Measurements from ENCODE around the gene TMEM119. TPM values are rescaled to one million over a fixed set of nuclear protein-coding genes. Genes with fewer than 3 reads are reported as not detected.
"Not testable (repeated sequence)": the region's sequence is repeated elsewhere in the genome, so short reads cannot be mapped to it uniquely, and the experiment has no call there.

The TMEM119 gene
- total RNA-seq, 1 experiment from 2014 or later, result not detected

GRCh38 chr12:108619369-108620160, 21.7 kb upstream of the TMEM119 start:
- no peak for DNase-seq (ENCODE audit: low read depth, low spot score)
- Histone ChIP-seq H3K4me1 (ENCODE audit: control insufficient read depth, insufficient read depth, low read length) (peaks cover 8% of the 10 kb centered on the region; the same call in 1 of the 2 replicates), H3K9me3 (ENCODE audit: control insufficient read depth, insufficient read depth, low read depth, low read length) (no peaks in the 10 kb centered on the region), H3K27me3 (ENCODE audit: control insufficient read depth, insufficient read depth, low read length) (no peaks in the 10 kb centered on the region), H3K4me3 (ENCODE audit: low read depth in 2 of 2, low read length in 2 of 2) (no peak overlapping the region), H3K27ac (ENCODE audit: low read length) (no peak overlapping the region), H3K36me3 (ENCODE audit: control insufficient read depth, insufficient read depth, low read length) (no peaks in the 10 kb centered on the region)
- ChIA-PET CTCF (interaction anchor here (0.6 to 0.7 kb wide), 3 partner anchors 9 to 232 kb away, joined by 3 to 9 read pairs (median 5); no protein-coding TSS in a partner anchor), POLR2A (no interaction called here)
- in situ Hi-C loops (cut with HindIII; ENCODE audit: low pct_unique_long_range_greater_than_20kb, low sequenced_read_pairs) (no loop called here), intact Hi-C loops (cut with micrococcal nuclease; ENCODE audit: unreplicated experiment) (no loop called here)
- no peak for ATAC-seq
- TF ChIP-seq, protein P1, sequence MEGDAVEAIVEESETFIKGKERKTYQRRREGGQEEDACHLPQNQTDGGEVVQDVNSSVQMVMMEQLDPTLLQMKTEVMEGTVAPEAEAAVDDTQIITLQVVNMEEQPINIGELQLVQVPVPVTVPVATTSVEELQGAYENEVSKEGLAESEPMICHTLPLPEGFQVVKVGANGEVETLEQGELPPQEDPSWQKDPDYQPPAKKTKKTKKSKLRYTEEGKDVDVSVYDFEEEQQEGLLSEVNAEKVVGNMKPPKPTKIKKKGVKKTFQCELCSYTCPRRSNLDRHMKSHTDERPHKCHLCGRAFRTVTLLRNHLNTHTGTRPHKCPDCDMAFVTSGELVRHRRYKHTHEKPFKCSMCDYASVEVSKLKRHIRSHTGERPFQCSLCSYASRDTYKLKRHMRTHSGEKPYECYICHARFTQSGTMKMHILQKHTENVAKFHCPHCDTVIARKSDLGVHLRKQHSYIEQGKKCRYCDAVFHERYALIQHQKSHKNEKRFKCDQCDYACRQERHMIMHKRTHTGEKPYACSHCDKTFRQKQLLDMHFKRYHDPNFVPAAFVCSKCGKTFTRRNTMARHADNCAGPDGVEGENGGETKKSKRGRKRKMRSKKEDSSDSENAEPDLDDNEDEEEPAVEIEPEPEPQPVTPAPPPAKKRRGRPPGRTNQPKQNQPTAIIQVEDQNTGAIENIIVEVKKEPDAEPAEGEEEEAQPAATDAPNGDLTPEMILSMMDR (IDR thresholded peaks at IDR 0.05), result no peak
- TF ChIP-seq POLR2AphosphoS5 (IDR thresholded peaks at IDR 0.05; ENCODE audit: low read depth, low read length) (no peak), TCF7L2 (IDR thresholded peaks at IDR 0.05; ENCODE audit: low read depth, low read length) (no peak), SIN3A (IDR thresholded peaks at IDR 0.05; ENCODE audit: borderline replicate concordance, insufficient read depth, low read depth, low read length) (no peak)
- TF ChIP-seq, protein P2, sequence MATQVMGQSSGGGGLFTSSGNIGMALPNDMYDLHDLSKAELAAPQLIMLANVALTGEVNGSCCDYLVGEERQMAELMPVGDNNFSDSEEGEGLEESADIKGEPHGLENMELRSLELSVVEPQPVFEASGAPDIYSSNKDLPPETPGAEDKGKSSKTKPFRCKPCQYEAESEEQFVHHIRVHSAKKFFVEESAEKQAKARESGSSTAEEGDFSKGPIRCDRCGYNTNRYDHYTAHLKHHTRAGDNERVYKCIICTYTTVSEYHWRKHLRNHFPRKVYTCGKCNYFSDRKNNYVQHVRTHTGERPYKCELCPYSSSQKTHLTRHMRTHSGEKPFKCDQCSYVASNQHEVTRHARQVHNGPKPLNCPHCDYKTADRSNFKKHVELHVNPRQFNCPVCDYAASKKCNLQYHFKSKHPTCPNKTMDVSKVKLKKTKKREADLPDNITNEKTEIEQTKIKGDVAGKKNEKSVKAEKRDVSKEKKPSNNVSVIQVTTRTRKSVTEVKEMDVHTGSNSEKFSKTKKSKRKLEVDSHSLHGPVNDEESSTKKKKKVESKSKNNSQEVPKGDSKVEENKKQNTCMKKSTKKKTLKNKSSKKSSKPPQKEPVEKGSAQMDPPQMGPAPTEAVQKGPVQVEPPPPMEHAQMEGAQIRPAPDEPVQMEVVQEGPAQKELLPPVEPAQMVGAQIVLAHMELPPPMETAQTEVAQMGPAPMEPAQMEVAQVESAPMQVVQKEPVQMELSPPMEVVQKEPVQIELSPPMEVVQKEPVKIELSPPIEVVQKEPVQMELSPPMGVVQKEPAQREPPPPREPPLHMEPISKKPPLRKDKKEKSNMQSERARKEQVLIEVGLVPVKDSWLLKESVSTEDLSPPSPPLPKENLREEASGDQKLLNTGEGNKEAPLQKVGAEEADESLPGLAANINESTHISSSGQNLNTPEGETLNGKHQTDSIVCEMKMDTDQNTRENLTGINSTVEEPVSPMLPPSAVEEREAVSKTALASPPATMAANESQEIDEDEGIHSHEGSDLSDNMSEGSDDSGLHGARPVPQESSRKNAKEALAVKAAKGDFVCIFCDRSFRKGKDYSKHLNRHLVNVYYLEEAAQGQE (IDR thresholded peaks at IDR 0.05; ENCODE audit: insufficient read depth in 1 of 2, low read depth in 2 of 2, low read length in 1 of 2), result no peak
- no TSS peak for BruUV-seq (replicated peaks)

GRCh38 chr12:108618953-108619274, 21.0 kb upstream of the TMEM119 start:
- H3K27ac ChIP-seq (ENCODE audit: low read length); POLR2A ChIA-PET; BruUV-seq (replicated peaks); H3K27me3 ChIP-seq (ENCODE audit: control insufficient read depth, insufficient read depth, low read length); ATAC-seq; H3K36me3 ChIP-seq (ENCODE audit: control insufficient read depth, insufficient read depth, low read length); DNase-seq (ENCODE audit: low read depth, low spot score); H3K9me3 ChIP-seq (ENCODE audit: control insufficient read depth, insufficient read depth, low read depth, low read length); in situ Hi-C loops (cut with HindIII; ENCODE audit: low pct_unique_long_range_greater_than_20kb, low sequenced_read_pairs); H3K4me1 ChIP-seq (ENCODE audit: control insufficient read depth, insufficient read depth, low read length); H3K4me3 ChIP-seq (ENCODE audit: low read depth in 2 of 2, low read length in 2 of 2): not testable (repeated sequence)
- CTCF ChIA-PET, result interaction anchor here (0.6 to 2.3 kb wide), 3 partner anchors 9 to 233 kb away, joined by 3 to 17 read pairs (median 5); no protein-coding TSS in a partner anchor
- intact Hi-C loops (cut with micrococcal nuclease; ENCODE audit: unreplicated experiment), result loop anchor here (1.0 kb wide), 1 partner anchor 56 kb away; no protein-coding TSS in a partner anchor

Measured in Panc1 (cell line).